Muscle layer of duodenum (tissue), 2 donors: ENCODE results near the gene LRRTM2.
A peak's percentile ranks its signal among the peaks of the same experiment; 100 is the strongest.

Experiments used
- H3K27ac ChIP-seq: one replicate; pipeline ENCODE4 v1.7.0; 2013; ENCODE audit warnings: mild to moderate bottlenecking, low read length
- H3K27me3 ChIP-seq: one replicate; pipeline ENCODE4 v1.7.0; 2013; ENCODE audit warnings: low read depth, mild to moderate bottlenecking, control low read depth, low read length
- H3K36me3 ChIP-seq, 2 donors: one replicate each; pipeline ENCODE4 v1.7.0; 2013; ENCODE audit warnings: low read length in 2 of 2, control low read depth in 1 of 2, mild to moderate bottlenecking in 1 of 2; ENCODE audit not compliant: insufficient read depth in 2 of 2, control insufficient read depth in 1 of 2
- H3K4me1 ChIP-seq, 2 donors: one replicate each; pipeline ENCODE4 v1.7.0; 2013; ENCODE audit warnings: low read length in 2 of 2, mild to moderate bottlenecking in 2 of 2, control low read depth in 1 of 2, moderate library complexity in 1 of 2; ENCODE audit not compliant: insufficient read depth in 2 of 2, control insufficient read depth in 1 of 2
- H3K4me3 ChIP-seq, 2 donors: one replicate each; pipeline ENCODE4 v1.7.0; 2013; ENCODE audit warnings: low read length in 2 of 2, low read depth in 1 of 2, mild to moderate bottlenecking in 1 of 2
- H3K9me3 ChIP-seq, 2 donors: one replicate each; pipeline ENCODE4 v1.7.0; 2013; ENCODE audit warnings: low read length in 2 of 2, control low read depth in 1 of 2, mild to moderate bottlenecking in 1 of 2; ENCODE audit not compliant: control insufficient read depth in 1 of 2
- donor health status: healthy.

The LRRTM2 gene

GRCh38 chr5:138883211-138883610 lies 8.1 kb upstream of the LRRTM2 start:
- Histone ChIP-seq H3K9me3 (no peaks in the 10 kb centered on the region), H3K27me3 (no peaks in the 10 kb centered on the region), H3K27ac (no peak overlapping the region), H3K4me1 (peaks cover 0 to 5% of the 10 kb centered on the region in 2 donors), H3K36me3 (peaks cover 13% of the 10 kb centered on the region in 2 donors), H3K4me3 (no peak overlapping the region)

DNA sequence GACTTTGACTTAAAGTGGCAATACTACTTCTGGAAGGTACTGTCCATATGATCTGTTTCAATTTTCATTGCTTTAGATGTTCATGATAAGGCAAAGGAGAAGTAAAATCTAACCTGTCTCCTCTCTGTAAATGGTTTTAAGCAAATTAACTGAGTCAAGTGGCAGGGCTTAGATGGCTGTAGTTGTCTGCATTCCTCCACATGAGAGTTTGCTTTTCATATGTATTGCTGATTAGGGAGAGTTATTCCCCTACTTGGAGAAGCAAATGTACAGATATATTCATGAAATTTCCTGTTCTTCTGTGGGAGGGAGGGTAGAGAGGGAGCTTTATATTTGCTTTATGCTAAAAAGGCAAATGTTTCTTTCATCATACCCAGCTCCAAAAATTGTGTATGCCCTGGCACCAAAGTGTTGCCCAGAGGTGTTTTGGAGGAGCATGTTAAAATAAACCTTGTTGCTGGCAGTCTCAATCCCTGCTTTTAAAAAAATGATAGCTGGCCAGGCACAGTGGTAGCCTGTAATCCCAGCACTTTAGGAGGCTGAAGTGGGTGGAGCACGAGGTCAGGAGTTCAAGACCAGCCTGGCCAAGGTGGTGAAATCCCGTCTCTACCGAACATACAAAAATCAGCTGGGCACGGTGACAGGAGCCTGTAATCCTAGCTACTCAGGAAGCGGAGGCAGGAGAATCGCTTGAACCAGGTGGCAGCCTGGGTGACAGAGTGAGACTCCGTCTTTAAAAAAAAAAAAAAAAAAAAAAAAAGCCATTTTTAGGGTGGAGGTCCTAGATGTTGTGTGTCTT lies 3.5 kb upstream of the LRRTM2 start:
- Histone ChIP-seq H3K36me3 (no peaks in the 10 kb centered on the region), H3K27ac (no peak overlapping the region), H3K4me1 (peaks cover 0 to 12% of the 10 kb centered on the region in 2 donors), H3K9me3 (no peaks in the 10 kb centered on the region), H3K4me3 (no peak overlapping the region), H3K27me3 (no peaks in the 10 kb centered on the region)

- Histone ChIP-seq H3K4me3 (no peak overlapping the region), H3K4me1 (peaks cover 6 to 22% of the 10 kb centered on the region in 2 donors), H3K27me3 (no peaks in the 10 kb centered on the region), H3K9me3 (no peaks in the 10 kb centered on the region), H3K36me3 (no peaks in the 10 kb centered on the region), H3K27ac (no peak overlapping the region)
Measured at GRCh38 chr5:138876811-138877210, 1.7 kb upstream of the LRRTM2 start.

- no peak overlapping the region for H3K4me3 ChIP-seq
- no peaks in the 10 kb centered on the region for H3K9me3 ChIP-seq
- no peaks in the 10 kb centered on the region for H3K27me3 ChIP-seq
- H3K27ac ChIP-seq = no peak overlapping the region
- no peaks in the 10 kb centered on the region for H3K36me3 ChIP-seq
- H3K4me1 ChIP-seq = peaks cover 6 to 31% of the 10 kb centered on the region in 2 donors
Measured at GRCh38 chr5:138875946-138876345, 811 bp upstream of the LRRTM2 start.

DNA sequence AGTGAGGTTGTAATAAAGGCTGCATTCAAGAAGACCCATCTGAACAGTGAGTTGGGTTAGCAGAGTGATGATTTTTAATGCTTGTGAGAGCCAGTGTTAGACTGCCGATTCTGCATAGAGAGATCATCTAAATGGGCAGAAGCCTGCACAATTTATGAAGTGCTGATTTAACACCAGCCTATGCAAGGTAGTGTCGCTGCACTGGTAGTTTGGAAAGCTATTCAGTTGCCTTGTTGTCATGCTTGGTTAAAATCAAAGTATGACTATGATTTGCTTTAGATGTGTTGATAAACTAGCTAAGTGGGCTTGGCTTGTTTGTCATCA lies 379 bp upstream of the LRRTM2 start:
- Histone ChIP-seq H3K36me3 (no peaks in the 10 kb centered on the region), H3K4me3 (peak overlapping the region; percentile 41), H3K27ac (no peak overlapping the region), H3K9me3 (no peaks in the 10 kb centered on the region), H3K27me3 (no peaks in the 10 kb centered on the region), H3K4me1 (peaks cover 6 to 35% of the 10 kb centered on the region in 2 donors)

- Histone ChIP-seq H3K27me3 (no peaks in the 10 kb centered on the region), H3K4me3 (no peak overlapping the region), H3K36me3 (no peaks in the 10 kb centered on the region), H3K4me1 (peaks cover 6 to 40% of the 10 kb centered on the region in 2 donors), H3K9me3 (no peaks in the 10 kb centered on the region), H3K27ac (no peak overlapping the region)
Measured at GRCh38 chr5:138874241-138874640, 894 bp downstream of the LRRTM2 start.

GRCh38 chr5:138873466-138874221 lies 1.5 kb downstream of the LRRTM2 start:
- H3K27ac ChIP-seq = no peak overlapping the region

DNA sequence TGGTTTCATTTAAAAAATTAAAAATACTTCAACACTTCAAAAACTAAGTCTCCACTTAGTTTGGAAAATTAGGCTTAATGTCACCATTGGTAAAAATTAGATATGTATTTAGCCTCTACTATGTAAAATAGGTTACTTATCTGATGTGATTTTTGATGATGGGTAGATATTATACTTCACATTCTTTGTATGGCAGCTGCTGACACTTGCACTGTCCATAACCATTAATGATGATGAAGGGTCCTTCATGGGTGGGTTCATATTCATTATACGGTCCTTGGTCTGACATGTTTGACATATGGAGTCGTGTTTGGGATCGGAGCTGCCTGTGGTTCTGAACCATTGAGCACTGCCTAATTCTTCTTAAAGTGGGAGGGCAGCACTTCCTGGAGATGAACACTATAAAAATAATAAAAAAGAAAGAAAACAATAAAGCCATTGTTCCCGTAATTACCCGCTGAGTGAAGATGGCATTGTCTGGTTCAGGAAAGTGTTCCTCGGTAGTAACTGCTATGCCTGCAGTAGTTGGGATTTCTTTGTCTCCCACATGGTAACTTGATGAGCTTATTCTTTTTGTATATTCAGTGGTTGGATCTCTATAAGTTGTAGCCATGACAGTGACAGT lies 2.2 kb downstream of the LRRTM2 start:
- Histone ChIP-seq H3K9me3 (no peaks in the 10 kb centered on the region), H3K27me3 (no peaks in the 10 kb centered on the region), H3K36me3 (no peaks in the 10 kb centered on the region), H3K27ac (no peak overlapping the region), H3K4me1 (peaks cover 6 to 40% of the 10 kb centered on the region in 2 donors), H3K4me3 (no peak overlapping the region)

More at GRCh38 chr5:138873466-138874221, 1.5 kb downstream of the LRRTM2 start:
- no peaks in the 10 kb centered on the region for H3K27me3 ChIP-seq
- no peaks in the 10 kb centered on the region for H3K9me3 ChIP-seq
- H3K4me3 ChIP-seq = no peak overlapping the region
- H3K4me1 ChIP-seq = peaks cover 6 to 40% of the 10 kb centered on the region in 2 donors
- no peaks in the 10 kb centered on the region for H3K36me3 ChIP-seq

DNA sequence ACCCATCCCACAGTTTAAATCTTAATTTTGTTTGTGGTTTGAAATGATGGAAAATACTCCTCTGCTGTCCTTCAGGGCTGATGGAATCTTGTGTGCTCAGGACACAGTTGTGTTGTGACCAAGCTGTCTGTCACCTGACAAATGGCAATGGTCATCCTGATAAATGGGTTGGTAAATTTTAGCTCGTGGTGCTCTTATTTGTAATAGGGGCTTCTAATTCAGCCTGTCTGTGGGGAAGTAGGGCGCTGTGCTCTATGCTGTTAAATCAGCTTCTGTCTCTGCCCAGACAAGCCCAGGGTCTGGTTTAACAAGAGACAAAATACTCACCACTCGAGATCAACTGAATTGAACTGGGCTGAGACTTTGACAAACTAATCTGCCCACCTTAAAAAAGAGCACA lies 4.5 kb downstream of the LRRTM2 start:
- H3K4me1 ChIP-seq = peaks cover 6 to 43% of the 10 kb centered on the region in 2 donors
- H3K4me3 ChIP-seq = no peak overlapping the region
- no peaks in the 10 kb centered on the region for H3K27me3 ChIP-seq
- H3K36me3 ChIP-seq = no peaks in the 10 kb centered on the region
- H3K9me3 ChIP-seq = no peaks in the 10 kb centered on the region
- H3K27ac ChIP-seq = no peak overlapping the region

GRCh38 chr5:138869763-138870500 lies 5.2 kb downstream of the LRRTM2 start:
- no peak overlapping the region for H3K4me3 ChIP-seq
- peaks cover 6 to 43% of the 10 kb centered on the region in 2 donors for H3K4me1 ChIP-seq
- H3K27ac ChIP-seq = no peak overlapping the region
- no peaks in the 10 kb centered on the region for H3K9me3 ChIP-seq
- H3K27me3 ChIP-seq = no peaks in the 10 kb centered on the region
- no peaks in the 10 kb centered on the region for H3K36me3 ChIP-seq

DNA sequence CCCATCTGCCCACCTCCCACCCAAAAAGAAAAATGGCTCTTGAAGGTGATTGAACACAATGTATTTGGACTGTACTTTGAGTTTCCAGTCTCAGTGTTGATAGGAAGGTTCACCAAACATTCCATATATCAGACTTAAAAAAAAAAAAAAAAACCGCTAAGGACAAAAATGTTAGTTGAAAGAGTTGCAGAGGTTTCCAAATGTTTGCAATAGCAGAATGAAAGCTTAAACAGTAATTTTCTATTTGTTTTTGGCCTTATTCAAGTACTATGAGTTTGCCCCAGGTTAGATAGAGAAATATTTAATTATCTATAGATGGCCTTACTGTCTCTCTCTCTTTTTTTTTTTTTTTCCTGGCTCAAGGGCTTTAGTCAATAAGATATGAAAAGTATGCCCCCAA lies 6.1 kb downstream of the LRRTM2 start:
- Histone ChIP-seq H3K27ac (no peak overlapping the region), H3K36me3 (peaks cover 0 to 5% of the 10 kb centered on the region in 2 donors), H3K4me1 (peaks cover 6 to 36% of the 10 kb centered on the region in 2 donors), H3K27me3 (no peaks in the 10 kb centered on the region), H3K9me3 (no peaks in the 10 kb centered on the region), H3K4me3 (no peak overlapping the region)
